ENCODE results near the gene CLMN.

CLMN gene

DNA sequence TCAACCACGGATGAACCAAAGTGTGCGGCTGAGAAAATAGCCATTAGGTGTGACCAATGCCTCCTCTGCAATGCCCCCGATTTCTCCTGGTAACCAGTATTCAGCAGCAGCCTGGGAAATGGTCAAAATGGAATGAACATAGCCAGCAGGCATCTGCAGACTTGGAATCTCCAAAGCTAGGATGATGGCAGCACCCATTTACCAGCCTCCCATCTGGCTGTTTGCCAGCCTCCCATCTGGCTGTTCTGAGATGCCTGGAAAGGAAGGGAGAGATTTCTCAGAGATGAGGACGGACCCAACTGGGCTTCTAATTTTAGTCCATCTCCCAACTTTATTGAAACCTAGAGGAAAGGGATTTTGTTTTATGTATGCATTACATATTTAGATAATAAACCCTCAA lies 16.2 kb downstream of the CLMN start:
- no peak for DNase-seq (ENCODE audit: low read depth)

DNA sequence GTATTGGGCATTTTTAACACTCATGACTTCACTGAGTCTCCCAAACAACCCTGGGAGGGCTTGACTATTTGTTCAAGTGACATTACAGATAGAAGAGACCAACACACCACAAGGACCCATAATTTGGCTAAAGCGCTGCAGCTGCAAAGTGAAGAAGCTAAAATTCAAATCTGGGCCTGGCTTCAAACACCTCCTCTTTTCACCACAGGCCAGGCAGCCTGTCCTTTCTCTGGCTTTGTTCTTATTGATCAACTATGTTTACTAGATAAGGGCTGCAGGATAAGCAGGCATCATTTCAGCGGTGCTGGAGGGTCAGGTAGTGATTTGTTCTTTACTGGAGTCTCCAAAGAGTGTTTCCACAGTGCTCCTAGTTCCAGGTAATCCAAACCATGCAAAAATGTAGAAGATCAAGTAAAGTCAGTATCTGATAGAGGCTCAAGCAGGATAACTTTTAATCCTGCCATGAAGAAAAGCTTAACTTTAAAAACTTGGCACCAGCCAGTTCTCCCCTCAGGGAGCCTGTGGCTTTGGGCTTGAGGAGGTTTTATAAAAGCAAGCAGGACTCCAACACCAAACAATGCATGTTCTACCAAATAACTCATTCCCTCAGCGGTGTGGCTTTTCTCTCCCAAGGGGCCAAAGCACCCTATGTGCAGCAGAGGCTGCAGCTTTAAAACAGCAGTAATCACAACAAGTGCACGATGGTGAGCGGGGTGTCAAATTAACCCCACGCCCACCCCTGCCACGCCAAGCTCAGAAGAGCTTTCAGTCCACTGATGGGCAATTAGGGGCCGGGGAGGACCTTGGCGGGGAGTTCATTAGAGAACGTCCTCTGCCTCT lies 16.8 kb downstream of the CLMN start:
- DNase-seq (ENCODE audit: low read depth): no peak

DNA sequence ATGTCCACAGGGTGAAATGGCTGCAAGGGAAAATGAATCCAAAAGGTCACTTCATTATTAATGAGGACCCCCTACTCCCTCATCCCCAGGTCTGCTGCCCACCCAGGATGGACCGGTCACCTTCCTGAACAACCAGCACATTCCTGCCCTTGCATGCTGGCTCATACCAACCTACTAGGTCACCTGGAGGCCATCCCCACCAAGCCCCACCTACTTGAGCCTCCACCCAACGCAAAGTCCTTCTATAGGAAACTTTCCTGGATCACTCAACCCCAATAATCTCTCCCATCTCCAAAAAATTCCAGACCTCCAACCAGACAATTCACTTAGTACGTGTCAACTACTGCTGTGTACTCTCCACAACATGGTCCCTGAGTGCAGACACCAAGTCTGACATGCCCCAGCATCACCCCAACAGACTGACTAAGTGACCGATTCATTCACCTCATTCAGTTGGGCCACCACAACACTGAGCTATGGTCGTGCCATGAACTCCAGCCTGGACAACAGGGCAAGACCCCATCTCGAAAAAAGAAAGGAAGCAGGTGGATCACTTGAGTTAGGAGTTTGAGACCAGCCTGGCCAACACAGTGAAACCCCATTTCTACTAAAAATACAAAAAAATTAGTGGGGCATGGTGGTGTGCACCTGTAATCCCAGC lies 18.1 kb downstream of the CLMN start:
- DNase-seq (ENCODE audit: low read depth): no peak

DNA sequence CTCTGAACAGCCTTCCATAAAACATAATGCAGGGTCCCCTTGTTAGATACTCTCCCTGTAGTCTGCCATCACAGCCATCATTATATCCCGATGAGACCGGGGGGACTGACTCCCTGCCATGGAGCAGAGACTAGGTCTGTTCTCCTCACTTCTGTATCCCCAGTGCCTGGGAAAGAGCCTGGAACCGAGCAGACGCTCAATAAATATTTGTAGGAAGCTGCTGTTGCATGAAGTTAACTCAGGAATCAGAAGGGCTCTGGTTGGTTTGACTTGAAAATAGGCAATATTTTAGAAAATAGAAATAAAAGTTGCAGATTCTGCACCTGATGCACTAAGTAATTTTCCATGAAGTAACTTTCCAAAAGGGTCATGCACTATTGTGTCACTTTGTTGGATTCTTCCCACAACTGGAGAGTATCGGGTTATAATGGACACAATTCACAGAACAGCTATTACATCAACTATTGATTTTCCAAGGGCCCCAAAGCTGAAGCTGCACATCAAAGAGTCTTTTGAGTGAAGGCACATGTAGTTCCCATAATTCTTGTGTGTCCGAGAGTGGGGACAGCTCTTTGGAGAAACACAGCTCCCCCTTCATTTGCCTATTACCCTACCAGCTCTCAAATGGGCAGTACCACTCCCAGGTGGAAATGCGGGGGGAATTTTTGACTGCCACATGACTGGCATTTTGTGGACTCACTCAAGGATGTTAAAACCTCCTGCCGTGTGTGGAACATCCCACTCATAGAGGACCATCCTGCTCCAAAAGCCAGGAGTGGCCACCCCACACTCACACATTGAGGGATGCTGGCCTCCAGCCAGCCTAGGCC lies 18.8 kb downstream of the CLMN start:
- no peak for DNase-seq (ENCODE audit: low read depth)

DNA sequence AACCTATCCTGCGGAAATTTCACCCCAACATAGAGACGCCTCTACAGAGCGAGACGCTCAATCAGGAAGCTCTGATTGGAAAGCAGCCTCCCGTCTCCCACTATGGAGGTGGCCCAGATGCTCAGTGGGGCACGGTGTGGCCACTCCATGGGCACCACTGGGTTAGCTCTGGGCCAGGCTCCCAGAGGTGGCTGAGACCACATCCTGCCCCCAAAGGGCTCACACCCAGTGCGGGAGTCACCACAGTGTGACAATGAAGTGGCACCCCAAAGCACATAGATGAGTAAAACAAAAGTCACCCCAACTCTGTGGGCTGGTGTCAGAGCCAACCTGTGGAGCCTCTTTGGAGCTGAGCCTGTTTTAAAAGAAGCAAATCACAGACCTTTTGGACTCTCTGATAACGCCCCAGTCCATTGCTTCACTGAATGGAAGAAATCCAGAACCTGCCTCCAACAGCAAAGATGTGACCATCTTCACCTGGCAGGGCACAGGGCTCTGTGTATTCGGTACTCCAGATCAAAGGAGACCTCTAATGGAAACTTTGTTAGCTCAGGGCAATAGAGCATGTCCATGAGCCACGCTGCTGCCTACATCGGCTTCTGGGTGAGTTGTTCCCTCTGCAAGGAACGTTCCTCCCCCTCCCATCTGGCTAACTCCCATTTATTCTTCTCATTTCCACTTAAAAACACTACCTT lies 19.6 kb downstream of the CLMN start:
- DNase-seq (ENCODE audit: low read depth): no peak

DNA sequence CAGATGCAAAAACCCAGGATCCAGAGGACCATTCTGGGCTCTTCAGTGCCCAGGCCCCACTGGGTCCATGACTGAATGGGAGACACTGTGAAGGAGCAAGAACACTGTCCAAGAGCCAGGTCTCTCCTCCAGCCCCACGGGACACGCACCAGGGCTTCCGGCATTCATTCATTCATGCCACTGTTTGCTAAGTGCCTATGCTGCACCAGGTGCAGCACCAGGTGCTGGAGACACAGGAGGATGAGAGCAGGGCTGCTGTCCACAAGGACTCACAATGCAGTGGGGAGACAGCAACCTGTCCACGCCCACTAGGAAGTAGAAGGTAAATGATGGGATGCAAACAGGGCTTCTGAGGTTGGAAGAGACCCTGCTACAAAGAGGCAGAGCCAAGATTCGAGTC lies 20.4 kb downstream of the CLMN start:
- no peak for DNase-seq (ENCODE audit: low read depth)

DNA sequence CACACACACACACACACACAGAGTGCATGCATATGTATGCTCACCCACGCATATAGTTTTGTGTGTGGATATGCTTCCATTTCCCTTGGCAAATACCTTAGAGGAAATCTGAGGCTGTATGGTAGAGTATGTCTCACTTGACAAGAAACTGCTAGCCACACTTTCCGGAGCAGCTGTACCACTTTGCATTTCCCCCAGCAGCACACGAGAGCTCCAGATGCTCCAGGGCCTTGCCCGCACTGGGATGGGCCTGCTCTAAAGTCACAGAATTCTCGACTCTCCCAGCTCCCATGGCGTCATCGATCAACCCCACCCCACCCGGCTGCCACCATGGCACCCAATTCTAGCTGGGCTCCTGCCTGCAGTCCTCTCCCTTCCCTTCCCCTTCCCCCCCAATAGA lies 21.9 kb downstream of the CLMN start:
- no peak for DNase-seq (ENCODE audit: low read depth)

DNA sequence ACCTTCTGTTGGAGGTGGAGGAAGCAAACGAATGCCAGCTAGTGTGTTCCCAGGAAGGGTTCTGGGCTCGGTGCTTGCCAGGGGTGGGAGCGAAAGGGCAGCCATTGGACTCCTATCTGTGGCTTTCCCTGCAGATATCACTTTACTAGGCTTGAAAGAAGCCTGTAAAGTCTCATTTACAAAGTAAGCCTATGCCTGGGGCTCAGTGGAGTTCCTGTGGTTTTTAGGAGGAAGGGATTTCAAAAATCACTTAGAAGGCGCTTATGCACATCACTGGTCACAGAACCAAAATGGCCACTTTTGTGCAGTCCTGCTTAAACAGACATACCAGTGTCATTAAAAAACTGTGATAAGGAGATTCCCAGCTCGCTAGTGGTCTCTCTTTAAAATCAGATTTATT lies 22.7 kb downstream of the CLMN start:
- no peak for DNase-seq (ENCODE audit: low read depth)

DNA sequence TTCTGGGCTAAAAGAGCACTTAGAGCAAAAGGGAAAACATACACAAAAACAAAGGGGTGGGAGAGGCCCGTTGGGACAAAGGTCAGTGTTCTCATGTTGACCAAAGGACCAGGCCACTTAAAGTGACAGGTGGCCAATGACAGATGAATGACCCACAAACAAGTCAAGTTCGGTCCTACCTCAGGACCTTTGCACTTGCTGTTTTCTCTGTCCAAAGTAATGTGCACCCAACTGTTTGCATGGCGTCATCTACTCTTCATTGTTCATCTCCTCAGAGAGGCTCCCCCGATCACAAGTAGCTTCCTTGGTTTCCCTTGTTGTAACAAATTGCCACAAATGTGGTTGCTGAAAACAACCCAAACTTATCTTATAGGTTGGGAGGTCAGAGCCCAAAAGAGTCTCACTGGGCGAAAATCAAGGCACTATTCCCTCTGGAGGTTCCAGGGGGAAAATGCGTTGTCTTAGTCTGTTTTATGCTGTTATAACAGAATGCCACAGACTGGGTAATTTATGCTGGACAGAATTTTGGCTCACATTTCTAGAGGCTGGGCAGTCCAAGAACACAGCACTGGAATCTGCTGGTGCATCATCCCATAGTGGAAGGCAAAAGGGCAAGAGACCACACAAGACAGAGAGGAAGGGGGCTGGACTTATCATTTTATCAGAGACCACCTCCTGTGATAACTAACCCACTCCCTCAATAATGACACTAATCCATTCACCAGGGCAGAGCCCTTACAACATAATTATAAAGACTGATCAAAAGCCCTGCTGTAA lies 23.9 kb downstream of the CLMN start:
- DNase-seq (ENCODE audit: low read depth): no peak

DNA sequence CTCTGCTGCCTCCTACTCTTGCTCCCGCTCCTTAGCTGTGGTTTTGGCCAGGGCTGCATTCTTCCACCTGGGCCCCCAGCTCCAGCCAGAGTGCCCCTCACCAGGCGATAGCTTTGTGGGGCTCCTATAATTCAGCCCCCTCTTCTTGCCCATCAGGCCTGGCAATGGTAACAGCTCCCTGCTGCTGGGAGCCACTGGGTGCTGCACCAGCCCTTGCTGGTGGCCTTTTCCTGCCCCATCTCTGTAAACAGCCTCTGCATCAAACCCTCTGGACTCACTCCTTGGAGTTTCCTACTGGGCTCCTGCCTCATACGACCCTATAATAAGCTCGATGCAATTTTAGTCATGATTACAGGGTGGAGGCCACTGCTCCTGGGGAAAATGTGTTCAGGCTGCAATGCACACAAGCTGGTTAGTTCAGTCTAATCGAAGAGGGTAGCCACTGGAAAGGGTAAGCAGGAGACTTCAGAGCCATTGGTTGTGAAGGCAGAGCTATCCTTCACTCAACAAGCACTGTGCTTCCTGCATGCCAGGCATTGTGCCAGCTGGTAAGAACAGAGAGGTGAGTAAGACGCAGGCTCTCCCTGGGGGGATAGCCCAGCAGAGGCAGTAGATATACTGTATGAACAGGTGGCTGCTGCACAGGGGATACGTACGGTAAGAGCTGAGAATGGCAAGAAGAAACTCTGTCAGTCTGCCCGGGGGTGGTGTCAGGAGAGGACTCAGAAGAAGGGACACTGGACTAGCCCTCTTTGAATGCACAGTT lies 24.7 kb downstream of the CLMN start:
- DNase-seq (ENCODE audit: low read depth): no peak

DNA sequence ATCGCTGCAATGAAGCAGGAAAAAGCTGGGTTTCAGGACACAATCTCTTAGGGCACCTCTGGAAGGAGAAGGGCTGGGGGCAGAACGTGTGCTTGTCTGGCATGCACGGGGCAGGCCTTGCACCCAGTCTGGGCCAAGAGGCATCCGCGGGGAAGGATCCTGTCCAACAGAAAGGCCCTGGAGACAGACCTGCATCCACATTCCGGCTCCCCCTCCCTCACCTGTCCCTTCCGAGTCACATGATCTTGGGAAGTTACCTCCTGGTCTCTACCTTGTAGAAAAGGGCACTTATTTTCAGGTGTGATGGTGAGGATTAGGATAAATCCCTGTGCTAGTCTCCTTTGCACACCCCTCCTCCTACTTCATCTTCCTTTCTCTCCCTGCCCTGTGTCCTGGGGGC lies 25.4 kb downstream of the CLMN start:
- DNase-seq (ENCODE audit: low read depth): no peak

DNA sequence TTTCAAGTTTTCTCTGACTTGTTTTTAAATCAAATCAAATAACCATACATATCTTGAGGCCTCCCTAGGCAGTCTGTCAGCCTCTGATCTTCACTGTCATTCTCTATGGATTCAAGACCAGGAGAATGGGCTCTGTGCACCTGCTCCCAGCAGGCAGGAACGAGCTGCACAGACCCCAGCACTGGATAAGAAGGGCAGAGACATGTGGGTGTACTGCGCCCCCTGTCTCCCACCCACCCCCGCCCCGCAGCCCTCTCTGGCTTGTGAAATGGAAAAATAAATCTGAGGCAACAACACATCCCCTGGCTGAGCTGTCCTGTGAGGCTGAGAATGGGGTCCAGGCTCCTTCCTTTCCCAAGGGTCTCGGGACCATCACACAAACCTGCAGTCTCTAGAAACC lies 26.3 kb downstream of the CLMN start:
- DNase-seq (ENCODE audit: low read depth): no peak

DNA sequence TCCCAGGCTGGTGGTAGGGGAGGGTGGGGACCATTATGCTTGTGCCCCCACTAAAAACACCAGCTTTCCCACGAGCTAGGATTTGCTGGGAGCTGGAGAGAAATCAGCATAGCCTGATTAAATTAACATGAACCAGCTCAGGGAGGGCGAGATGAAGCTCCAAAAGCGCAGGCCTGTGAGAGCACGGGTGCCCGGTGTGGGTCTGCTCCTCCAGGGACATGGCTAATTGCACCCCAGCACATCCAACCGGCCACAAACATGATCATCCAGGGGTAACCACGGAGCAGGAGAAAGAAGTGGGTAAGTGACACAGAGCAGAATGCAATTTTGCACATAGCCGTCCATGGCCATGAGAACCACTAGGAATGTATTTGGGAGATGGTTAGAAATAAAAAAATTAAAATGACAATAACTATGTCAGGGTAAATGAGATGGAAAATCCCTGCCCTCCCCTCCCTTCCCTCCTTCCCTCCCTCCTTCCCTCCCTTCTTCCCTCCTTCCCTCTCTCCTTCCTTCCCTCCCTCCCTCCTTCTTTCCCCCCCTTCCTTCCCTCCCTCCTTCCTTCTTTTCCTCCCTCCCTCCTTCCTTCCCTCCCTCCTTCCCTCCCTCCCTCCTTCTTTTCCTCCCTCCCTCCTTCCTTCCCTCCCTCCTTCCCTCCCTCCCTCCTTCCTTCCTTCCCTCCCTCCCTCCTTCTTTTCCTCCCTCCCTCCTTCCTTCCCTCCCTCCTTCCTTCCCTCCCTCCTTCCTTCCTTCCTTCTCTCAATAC lies 26.9 kb downstream of the CLMN start:
- DNase-seq (ENCODE audit: low read depth): no peak

DNA sequence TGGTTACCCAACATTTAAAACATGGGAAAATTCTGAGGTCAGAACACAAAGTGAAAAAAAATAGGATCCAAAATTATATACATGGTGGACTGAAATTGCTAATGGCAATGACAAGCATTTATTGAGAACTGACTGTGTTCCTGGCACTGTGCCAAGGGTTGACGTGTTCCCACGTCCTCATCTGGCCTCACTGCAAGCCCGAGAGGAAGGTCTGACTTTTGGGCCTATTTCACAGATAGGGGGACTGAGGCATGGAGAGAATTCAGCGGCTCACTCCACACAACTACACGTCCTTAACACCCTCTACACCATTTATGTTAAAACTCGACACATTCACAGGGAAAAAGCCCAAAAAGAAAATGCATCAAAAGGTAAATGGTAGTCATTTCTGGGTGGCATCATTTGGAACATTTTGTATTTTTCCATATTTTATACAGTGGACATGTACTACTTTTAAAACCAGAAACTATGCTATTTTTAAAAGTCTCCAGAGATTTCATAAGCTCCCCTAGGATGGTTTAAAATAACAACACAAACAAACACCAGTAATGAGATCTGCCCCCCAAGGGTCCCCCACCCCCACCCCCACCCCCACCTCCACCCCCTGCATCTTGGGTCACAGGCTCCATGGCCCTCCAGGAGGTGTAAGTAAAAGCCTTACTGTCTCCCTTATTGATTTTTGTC lies 27.7 kb downstream of the CLMN start:
- DNase-seq (ENCODE audit: low read depth): no peak

DNA sequence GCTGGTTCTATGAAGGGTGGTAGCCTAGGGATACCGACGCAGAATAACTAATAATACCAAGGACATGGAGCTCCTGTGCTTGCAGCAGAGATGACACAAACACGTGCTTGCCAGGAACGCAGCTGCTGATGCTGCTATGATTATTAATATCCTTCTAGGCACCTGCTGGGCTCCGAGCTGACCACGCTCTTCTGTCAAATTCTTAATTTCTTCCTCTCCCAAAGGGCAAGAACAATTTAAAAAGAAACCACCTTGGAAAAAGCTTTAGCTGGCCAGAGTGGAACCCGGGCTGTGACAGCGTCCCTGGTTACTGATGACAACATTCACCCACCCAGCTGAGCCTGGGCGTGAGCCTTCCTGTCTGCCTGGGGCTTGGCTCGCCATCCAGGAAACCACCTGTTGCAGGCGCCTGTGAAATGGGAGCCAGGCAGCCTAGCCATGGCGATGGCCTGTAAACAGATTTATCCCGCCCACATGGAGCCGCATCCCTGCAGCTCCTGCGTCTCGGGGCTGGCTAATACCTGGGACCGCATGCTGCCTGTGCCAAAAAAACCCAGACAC lies 28.8 kb downstream of the CLMN start:
- no peak for DNase-seq (ENCODE audit: low read depth)

DNA sequence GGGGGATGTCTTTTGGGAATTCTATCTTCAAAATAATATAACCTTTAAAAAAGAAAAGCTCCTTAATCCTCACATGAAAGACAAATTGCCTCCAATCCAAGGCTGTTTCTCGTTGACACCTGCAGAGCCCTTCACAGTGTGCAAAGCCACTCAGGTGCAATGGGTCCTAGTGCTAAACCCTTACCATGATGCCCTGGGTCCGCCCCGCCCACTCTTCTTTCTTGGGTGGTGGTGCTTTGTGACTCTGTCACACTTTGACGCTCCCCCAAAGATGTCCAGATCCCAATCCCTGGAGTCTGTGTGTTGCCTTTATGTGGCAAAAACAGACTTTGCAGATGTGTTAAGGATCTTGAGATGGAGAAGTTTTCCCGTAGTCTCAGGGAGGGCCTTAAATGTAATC lies 29.7 kb downstream of the CLMN start:
- DNase-seq (ENCODE audit: low read depth): no peak

DNA sequence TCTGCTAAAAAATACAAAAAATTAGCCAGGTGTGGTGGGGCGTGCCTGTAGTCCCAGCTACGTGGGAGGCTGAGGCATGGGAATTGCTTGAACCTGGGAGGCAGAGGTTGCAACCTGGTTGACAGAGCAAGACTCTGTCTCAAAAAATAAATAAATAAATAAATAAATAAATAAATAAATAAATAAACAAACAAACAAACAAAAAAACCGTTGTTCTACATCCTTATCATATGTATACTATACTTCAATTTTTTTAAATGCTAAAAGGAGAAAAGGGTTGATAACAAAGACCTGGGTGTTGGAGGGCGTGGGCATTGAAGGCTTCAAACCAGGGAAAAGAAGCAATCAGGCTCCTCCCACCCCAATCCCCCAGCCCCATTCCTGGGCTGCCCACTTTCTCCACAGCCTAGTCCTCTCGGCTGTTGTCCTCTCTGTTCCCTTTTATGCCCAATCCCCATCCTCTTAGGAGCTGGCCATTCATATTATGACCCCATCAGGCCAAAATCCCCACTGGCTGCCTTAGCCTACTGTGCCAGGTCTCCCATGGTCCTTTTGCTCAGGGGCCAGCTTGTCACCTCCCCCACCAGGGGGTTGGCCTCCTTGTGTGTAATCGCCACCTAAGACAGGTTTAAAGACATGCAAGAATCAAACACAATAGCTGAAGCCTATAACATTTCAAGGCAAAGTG lies 30.2 kb downstream of the CLMN start:
- no peak for DNase-seq (ENCODE audit: low read depth)

DNA sequence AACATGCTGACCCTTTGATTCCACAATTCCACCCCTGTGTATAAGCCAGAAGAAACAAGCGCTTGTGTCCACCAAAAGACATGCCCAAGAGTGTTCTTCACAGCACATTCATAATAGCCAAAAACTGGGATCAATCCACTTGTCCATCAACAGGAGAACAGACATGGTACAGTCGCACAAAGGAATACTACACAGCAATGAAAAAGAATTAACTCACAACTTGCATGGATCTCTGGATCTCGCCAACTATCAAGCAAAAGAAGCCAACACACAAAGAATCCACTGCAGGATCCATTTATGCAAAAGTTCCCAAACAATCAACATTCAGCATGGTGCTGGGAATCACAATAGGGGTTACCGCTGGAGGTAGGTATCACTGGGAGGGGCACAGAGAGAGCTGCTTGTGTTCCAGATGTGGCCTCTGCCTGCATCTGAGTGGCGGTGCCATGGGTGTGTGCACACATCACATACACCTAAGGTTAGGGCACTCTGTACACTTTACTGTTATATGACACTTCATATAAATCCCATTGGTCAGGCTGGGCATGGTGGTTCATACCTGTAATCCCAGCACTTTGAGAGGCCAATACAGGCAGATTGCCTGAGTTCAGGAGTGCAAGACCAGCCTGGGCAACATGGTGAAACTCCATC lies 30.9 kb downstream of the CLMN start:
- DNase-seq (ENCODE audit: low read depth): no peak
